HL-60 (cell line): ENCODE measurements around the gene GPC4.

Source experiments
- DNase-seq, 2 experiments: peaks; one replicate each; pipeline ENCODE4 v3.0.0-alpha.2; 2010 to 2020; ENCODE audit warnings: low read depth in 1 of 2, low spot score in 1 of 2
- H3K27ac ChIP-seq: fragments of 250-450 bp; sonication (Bioruptor Pico); replicated peaks from 2 replicates; pipeline ENCODE4 v1.5.1; 2020; ENCODE audit warnings: mild to moderate bottlenecking, moderate library complexity
- H3K27me3 ChIP-seq: fragments of 250-450 bp; sonication (Bioruptor Pico); 2 replicates; pipeline ENCODE4 v1.5.1; 2021; ENCODE audit warnings: mild to moderate bottlenecking, moderate library complexity; ENCODE audit not compliant: insufficient read depth, poor library complexity, severe bottlenecking
- H3K4me3 ChIP-seq: replicated peaks from 2 replicates; pipeline ENCODE4 v1.5.1; 2011; ENCODE audit warnings: mild to moderate bottlenecking, control low read depth, low read length; ENCODE audit not compliant: insufficient read depth
- CTCF ChIP-seq: IDR thresholded peaks from one replicate; pipeline ENCODE4 v1.5.1; 2011; ENCODE audit warnings: low read length, control low read depth, inconsistent platforms; ENCODE audit not compliant: insufficient read depth
- GABPA ChIP-seq: IDR thresholded peaks from 2 replicates; pipeline ENCODE4 v1.6.1; 2012; ENCODE audit warnings: low read depth
- POLR2AphosphoS5 ChIP-seq: IDR thresholded peaks from 2 replicates; pipeline ENCODE4 v1.6.1; 2012; ENCODE audit warnings: low read depth
- REST ChIP-seq: IDR thresholded peaks from 2 replicates; pipeline ENCODE4 v1.6.1; 2012; ENCODE audit warnings: low read depth; ENCODE audit not compliant: insufficient replicate concordance
- SPI1 ChIP-seq: IDR thresholded peaks from 2 replicates; pipeline ENCODE4 v1.6.1; 2012; ENCODE audit warnings: low read depth, mild to moderate bottlenecking, borderline replicate concordance

GPC4 gene

GRCh38 chrX:133364196-133364595 lies 51.1 kb downstream of the GPC4 start:
- DNase-seq = no peak
- TF ChIP-seq CTCF = no peak
- no peak for TF ChIP-seq REST
- no peak for TF ChIP-seq SPI1
- TF ChIP-seq GABPA = no peak
- no peak for TF ChIP-seq POLR2AphosphoS5
- H3K27me3 ChIP-seq = peaks cover 3% of the 10 kb centered on the region

GRCh38 chrX:133362538-133362937 lies 52.8 kb downstream of the GPC4 start:
- Histone ChIP-seq H3K27me3 (peaks cover 3% of the 10 kb centered on the region), H3K4me3 (no peak overlapping the region), H3K27ac (no peak overlapping the region)
- no peak for DNase-seq
- TF ChIP-seq POLR2AphosphoS5 (no peak), SPI1 (no peak), REST (no peak), CTCF (no peak), GABPA (no peak)

More at GRCh38 chrX:133364196-133364595, 51.1 kb downstream of the GPC4 start:
- no peak overlapping the region for H3K27ac ChIP-seq
- no peak overlapping the region for H3K4me3 ChIP-seq

- H3K27me3 ChIP-seq = peaks cover 3% of the 10 kb centered on the region
- TF ChIP-seq SPI1 = no peak
- TF ChIP-seq POLR2AphosphoS5 = no peak
- no peak for TF ChIP-seq REST
- no peak for TF ChIP-seq GABPA
- TF ChIP-seq CTCF = no peak
- H3K4me3 ChIP-seq = no peak overlapping the region
- DNase-seq = no peak
- H3K27ac ChIP-seq = no peak overlapping the region
Observed at GRCh38 chrX:133359466-133359865, 55.8 kb downstream of the GPC4 start.
